ENCODE measurements around the gene SRRM3.
"Not testable (repeated sequence)": the region's sequence is repeated elsewhere in the genome, so short reads cannot be mapped to it uniquely, and the experiment has no call there.

The SRRM3 gene

GRCh38 chr7:76333511-76334101, 131.9 kb downstream of the SRRM3 start:
- H3K4me3 ChIP-seq (ENCODE audit: low read depth, low read length), result no peak overlapping the region
- TF ChIP-seq, protein P1, sequence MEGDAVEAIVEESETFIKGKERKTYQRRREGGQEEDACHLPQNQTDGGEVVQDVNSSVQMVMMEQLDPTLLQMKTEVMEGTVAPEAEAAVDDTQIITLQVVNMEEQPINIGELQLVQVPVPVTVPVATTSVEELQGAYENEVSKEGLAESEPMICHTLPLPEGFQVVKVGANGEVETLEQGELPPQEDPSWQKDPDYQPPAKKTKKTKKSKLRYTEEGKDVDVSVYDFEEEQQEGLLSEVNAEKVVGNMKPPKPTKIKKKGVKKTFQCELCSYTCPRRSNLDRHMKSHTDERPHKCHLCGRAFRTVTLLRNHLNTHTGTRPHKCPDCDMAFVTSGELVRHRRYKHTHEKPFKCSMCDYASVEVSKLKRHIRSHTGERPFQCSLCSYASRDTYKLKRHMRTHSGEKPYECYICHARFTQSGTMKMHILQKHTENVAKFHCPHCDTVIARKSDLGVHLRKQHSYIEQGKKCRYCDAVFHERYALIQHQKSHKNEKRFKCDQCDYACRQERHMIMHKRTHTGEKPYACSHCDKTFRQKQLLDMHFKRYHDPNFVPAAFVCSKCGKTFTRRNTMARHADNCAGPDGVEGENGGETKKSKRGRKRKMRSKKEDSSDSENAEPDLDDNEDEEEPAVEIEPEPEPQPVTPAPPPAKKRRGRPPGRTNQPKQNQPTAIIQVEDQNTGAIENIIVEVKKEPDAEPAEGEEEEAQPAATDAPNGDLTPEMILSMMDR (IDR thresholded peaks at IDR 0.05; ENCODE audit: borderline replicate concordance, insufficient read depth, low read depth, low read length), result no peak

DNA sequence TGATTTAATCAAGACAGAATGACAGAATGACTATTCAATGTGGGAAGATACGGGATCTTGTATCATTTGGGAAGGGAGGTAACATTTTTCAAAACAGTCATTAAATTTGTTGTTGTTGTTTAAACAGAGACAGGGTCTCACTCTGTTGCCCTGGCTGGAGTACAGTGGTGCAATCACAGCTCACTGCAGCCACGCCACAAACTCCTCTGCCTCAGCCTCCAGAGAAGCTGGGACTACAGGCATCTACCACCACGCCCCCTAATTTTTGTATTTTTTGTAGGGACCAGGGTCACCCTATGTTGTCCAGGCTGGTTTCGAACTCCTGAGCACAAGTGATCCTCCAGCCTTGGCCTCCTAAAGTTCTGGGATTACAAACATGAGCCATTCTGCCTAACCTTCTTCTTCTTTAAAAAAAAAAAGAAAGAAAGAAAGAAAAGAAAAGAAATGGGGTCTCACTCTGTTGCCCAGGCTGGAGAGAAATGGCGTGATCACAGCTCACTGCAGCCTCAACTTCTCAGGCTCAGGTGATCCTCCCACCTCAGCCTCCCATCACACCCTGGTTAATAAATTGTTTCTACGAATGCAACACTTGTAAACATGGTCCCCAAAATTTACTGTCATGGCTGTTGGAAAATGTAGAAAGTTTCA, 132.7 kb downstream of the SRRM3 start:
- no peak overlapping the region for H3K4me3 ChIP-seq (ENCODE audit: low read depth, low read length)
- TF ChIP-seq, protein P1 (IDR thresholded peaks at IDR 0.05; ENCODE audit: borderline replicate concordance, insufficient read depth, low read depth, low read length), result no peak

GRCh38 chr7:76335417-76335816, 133.7 kb downstream of the SRRM3 start:
- not testable (repeated sequence) for H3K4me3 ChIP-seq (ENCODE audit: low read depth, low read length)

- TF ChIP-seq, protein P1 (IDR thresholded peaks at IDR 0.05; ENCODE audit: borderline replicate concordance, insufficient read depth, low read depth, low read length), result no peak
- no peak overlapping the region for H3K4me3 ChIP-seq (ENCODE audit: low read depth, low read length)
These were observed 134.4 kb downstream of the SRRM3 start for GRCh38 chr7:76336094-76336493.
